Thyroid gland (tissue), 4 donors: ENCODE results near the gene LRRC53.

Experiments used
- CTCF ChIP-seq, 6 experiments: fragments of 200-600 bp in 3 of 6; fragments of 450-650 bp in 3 of 6; sonication (generic) in 3 of 6; IDR thresholded peaks; one replicate each; pipeline ENCODE4 v1.5.1; 2016 to 2019; ENCODE audit warnings: antibody characterized with exemption in 6 of 6, mild to moderate bottlenecking in 2 of 6, inconsistent platforms in 1 of 6, moderate library complexity in 1 of 6
- POLR2A ChIP-seq, 2 donors: fragments of 450-650 bp; IDR thresholded peaks; one replicate each; pipeline ENCODE4 v1.6.1; 2017; ENCODE audit warnings: antibody characterized with exemption in 2 of 2, mild to moderate bottlenecking in 2 of 2, moderate library complexity in 1 of 2

GRCh38 chr1:74522148-74522547 lies 9.7 kb upstream of the LRRC53 start:
- TF ChIP-seq CTCF (IDR thresholded peaks at IDR 0.05) (no peak), POLR2A (IDR thresholded peaks at IDR 0.05) (no peak)
